GM12878 (cell line): ENCODE data around the gene SGPP2. TPM values are rescaled to one million over a fixed set of nuclear protein-coding genes. Genes with fewer than 3 reads are reported as not detected.

Source experiments
- ATAC-seq: fragments of 200-7000 bp; cut with Tn5 transposase; 3 replicates; pipeline ENCODE4 v1.9.1; 2020; ENCODE audit warnings: mild to moderate bottlenecking, moderate library complexity
- BruUV-seq: library from RNA; stranded (reverse); fragments of 400-500 nt; replicated peaks from 2 replicates; lab custom pipeline; 2021; lab: Mats Ljungman, UMichigan
- CTCF ChIA-PET: fragments of 300-600 bp; sonication (Branson Sonifier 250); formaldehyde crosslinking; extraction: SDS; loops from one replicate; lab custom pipeline; 2021; ENCODE audit warnings: inconsistent platforms; lab: Yijun Ruan, JAX
- POLR2A ChIA-PET: fragments of 350-600 bp; formaldehyde crosslinking; extraction: SDS; loops from one replicate; lab custom pipeline; 2021; ENCODE audit warnings: inconsistent platforms; lab: Charles Lee
- RAD21 ChIA-PET: fragments of 300-600 bp; sonication (Branson Sonifier 250); formaldehyde crosslinking; loops from one replicate; lab custom pipeline; 2023; ENCODE audit warnings: antibody characterized with exemption; ENCODE audit not compliant: unreplicated experiment; lab: Charles Lee
- SMC1A ChIA-PET: fragments of 300-600 bp; sonication (Branson Sonifier 250); formaldehyde crosslinking; loops from one replicate; lab custom pipeline; 2023; ENCODE audit not compliant: unreplicated experiment, uncharacterized antibody; lab: Charles Lee
- DNase-seq: peaks from one replicate; pipeline ENCODE4 v3.0.0-alpha.2; 2011; ENCODE audit warnings: low read depth, low spot score
- FAIRE-seq: peaks from 3 replicates; lab custom pipeline; 2011; peaks lifted over from hg19 to GRCh38; lab: Jason Lieb, UNC
- H2AFZ ChIP-seq: 2 replicates; pipeline ENCODE4 v1.6.0; 2011; ENCODE audit warnings: low read depth, low read length, control low read depth; ENCODE audit not compliant: control insufficient read depth
- H3K27ac ChIP-seq: 2 replicates; pipeline ENCODE4 v1.5.1; 2011; ENCODE audit warnings: control low read depth; ENCODE audit not compliant: control insufficient read depth, insufficient read depth
- H3K27me3 ChIP-seq, 2 experiments: replicated peaks in 1 of 2; 2 replicates each; pipeline versions ENCODE4 v1.6.0 to v1.6.1; 2011; ENCODE audit warnings: low read length in 1 of 2; ENCODE audit not compliant: control insufficient read depth in 2 of 2, insufficient read depth in 2 of 2
- H3K36me3 ChIP-seq, 2 experiments: 2 replicates each; pipeline ENCODE4 v1.5.1; 2011; ENCODE audit warnings: low read length in 1 of 2; ENCODE audit not compliant: control insufficient read depth in 2 of 2, insufficient read depth in 2 of 2
- H3K4me1 ChIP-seq: 2 replicates; pipeline ENCODE4 v1.6.1; 2011; ENCODE audit warnings: mild to moderate bottlenecking, low read length, moderate library complexity, mixed read lengths; ENCODE audit not compliant: control insufficient read depth, insufficient read depth
- H3K4me2 ChIP-seq: 2 replicates; pipeline ENCODE4 v1.6.0; 2011; ENCODE audit warnings: control low read depth; ENCODE audit not compliant: control insufficient read depth, insufficient read depth
- H3K4me3 ChIP-seq: fragments of 200-600 bp; sonication (generic); 2 replicates; pipeline ENCODE4 v1.5.1; 2016
- H3K79me2 ChIP-seq: 2 replicates; pipeline ENCODE4 v1.6.0; 2011; ENCODE audit warnings: low read length; ENCODE audit not compliant: control insufficient read depth, insufficient read depth
- H3K9ac ChIP-seq: 2 replicates; pipeline ENCODE4 v1.8.0; 2011; ENCODE audit warnings: low read length, control low read depth, mixed read lengths; ENCODE audit not compliant: control insufficient read depth, insufficient read depth
- H3K9me3 ChIP-seq: replicated peaks from 3 replicates; pipeline ENCODE4 v1.5.1; 2011; ENCODE audit warnings: mild to moderate bottlenecking, low read length; ENCODE audit not compliant: control insufficient read depth, insufficient read depth
- H4K20me1 ChIP-seq: 2 replicates; pipeline ENCODE4 v1.6.0; 2011; ENCODE audit not compliant: control insufficient read depth, insufficient read depth
- CHD4 ChIP-seq: fragments of 200-600 bp; sonication (generic); IDR thresholded peaks from 2 replicates; pipeline ENCODE4 v1.6.1; 2016; ENCODE audit warnings: mild to moderate bottlenecking
- E2F4 ChIP-seq: IDR thresholded peaks from 2 replicates; pipeline ENCODE4 v1.6.1; 2012; ENCODE audit warnings: low read depth, low read length, improper control_type of control experiment
- ELK1 ChIP-seq: IDR thresholded peaks from 2 replicates; pipeline ENCODE4 v1.6.1; 2012; ENCODE audit warnings: low read depth, low read length, improper control_type of control experiment
- HDAC6 ChIP-seq: fragments of 200-600 bp; sonication (generic); IDR thresholded peaks from one replicate; pipeline ENCODE4 v1.8.0; 2017; ENCODE audit warnings: antibody characterized with exemption; ENCODE audit not compliant: unreplicated experiment
- MTA3 ChIP-seq: IDR thresholded peaks from 2 replicates; pipeline ENCODE4 v1.6.1; 2012; ENCODE audit warnings: low read length, inconsistent platforms, borderline replicate concordance
- PRDM15 ChIP-seq: fragments of 450-650 bp; formaldehyde crosslinking; IDR thresholded peaks from 2 replicates; pipeline ENCODE4 v1.4.0; 2020; ENCODE audit warnings: mild to moderate bottlenecking, moderate library complexity
- RBBP5 ChIP-seq: fragments of 200-600 bp; sonication (generic); conservative IDR thresholded peaks from 2 replicates; pipeline ENCODE4 v1.6.1; 2016
- SKIL ChIP-seq: fragments of 450-650 bp; IDR thresholded peaks from 2 replicates; pipeline ENCODE4 v1.6.1; 2017; ENCODE audit warnings: mild to moderate bottlenecking, low read depth, inconsistent platforms; ENCODE audit not compliant: poor library complexity, severe bottlenecking
- SMAD5 ChIP-seq: IDR thresholded peaks from 2 replicates; pipeline ENCODE4 v1.6.1; 2016; ENCODE audit warnings: antibody characterized with exemption, low read depth
- STAT1 ChIP-seq: fragments of 450-650 bp; conservative IDR thresholded peaks from 2 replicates; pipeline ENCODE4 v1.6.1; 2014; ENCODE audit warnings: antibody characterized with exemption, mild to moderate bottlenecking
- SUPT20H ChIP-seq: IDR thresholded peaks from 2 replicates; pipeline ENCODE4 v1.6.1; 2011; ENCODE audit warnings: low read depth, mild to moderate bottlenecking, low read length, moderate library complexity, borderline replicate concordance; ENCODE audit not compliant: control insufficient read depth
- WGBS: methylation state at CpG from one replicate; pipeline ENCODE4 v1.1.6; 2016; ENCODE audit warnings: low lambda C conversion rate; ENCODE audit not compliant: insufficient replicate concordance, insufficient coverage; ENCODE audit errors: missing lambda C conversion rate; 5-methylcytosine and 5-hydroxymethylcytosine counted together
- in situ Hi-C: fragments of 300-500 bp; cut with MboI; formaldehyde crosslinking; loops from 9 replicates; pipeline ENCODE4 v1.14.3; 2018; ENCODE audit warnings: mixed read lengths
- intact Hi-C: fragments of 100-400 bp; cut with micrococcal nuclease; formaldehyde crosslinking; loops from one replicate; pipeline ENCODE4 v1.14.2; 2022; ENCODE audit not compliant: unreplicated experiment
- polyA plus RNA-seq, 11 experiments: library from polyadenylated mRNA; depleted of rRNA in 4 of 11; unstranded in 6 of 11; stranded (reverse) in 5 of 11; fragments of >200 nt; fragmentation: Nextera tagmentation in 4 of 11; fragmentation: Illumina TruSeq in 1 of 11; extraction: Ambion mirVana in 4 of 11; extraction: Trizol in 1 of 11; gene quantifications; 1 replicate in 1 of 11; 2 replicates in 10 of 11; pipeline versions ENCODE4 v1.2.1 to v1.2.3, GENCODE V29; 2011 to 2016; ENCODE audit warnings: inconsistent platforms in 2 of 11, missing spikeins in 2 of 11, low read depth in 1 of 11
- total RNA-seq, 4 experiments: library from RNA; depleted of rRNA in 3 of 4; stranded (reverse); fragments of >200 nt in 3 of 4; fragmentation: Illumina TruSeq in 1 of 4; extraction: Trizol in 1 of 4; gene quantifications; 2 replicates each; pipeline versions ENCODE4 v1.2.1 to v1.2.3, GENCODE V29; 2013 to 2021
- TF ChIP-seq, protein P1 (sequence below): IDR thresholded peaks from 2 replicates; pipeline ENCODE4 v1.6.1; 2011; ENCODE audit warnings: borderline replicate concordance, low read depth, mild to moderate bottlenecking, moderate library complexity, low read length; ENCODE audit not compliant: insufficient read depth, poor library complexity, severe bottlenecking
- TF ChIP-seq, protein P2 (sequence below): fragments of 450-650 bp; IDR thresholded peaks from 2 replicates; pipeline ENCODE4 v1.6.1; 2014; ENCODE audit warnings: mild to moderate bottlenecking

Gene SGPP2
- total and polyA plus RNA-seq, 10 of the 15 experiments (the other 5 are each of a cell fraction or from before 2014, with no cell fraction given) = 3.5 to 84.9 (median 13.1) TPM

DNA sequence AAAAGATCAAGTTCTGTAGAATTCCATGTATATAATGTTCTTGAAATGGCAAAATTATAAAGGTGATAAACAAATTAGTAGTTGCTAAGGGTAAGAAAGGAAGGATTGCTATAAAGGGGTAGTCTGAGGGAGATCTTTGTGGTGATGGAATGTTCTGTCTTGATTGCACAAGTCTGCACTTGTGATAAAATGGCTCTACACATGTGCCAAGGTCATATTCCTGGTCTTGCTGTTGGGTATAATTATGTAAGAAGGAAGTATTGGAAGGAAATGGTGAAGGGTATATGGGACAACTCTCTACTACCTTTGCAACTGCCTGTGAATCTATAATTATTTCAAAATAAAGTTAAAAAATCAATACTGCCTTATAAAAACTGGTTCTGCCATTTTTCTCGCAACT, 15.3 kb downstream of the SGPP2 start:
- peaks cover 17% of the 10 kb centered on the region for H3K79me2 ChIP-seq
- ChIA-PET SMC1A (no interaction called here), RAD21 (no interaction called here), CTCF (no interaction called here), POLR2A (no interaction called here)
- H3K9me3 ChIP-seq = no peaks in the 10 kb centered on the region; the same call in 2 of the 3 replicates
- H3K9ac ChIP-seq = no peak overlapping the region
- H2AFZ ChIP-seq = no peak overlapping the region
- DNase-seq (no peak), ATAC-seq (no peak), FAIRE-seq (no peak)
- intact Hi-C loops (no loop called here), in situ Hi-C loops (no loop called here)
- WGBS = 100% methylated on average over 1 of the region's 1 CpG
- H3K27ac ChIP-seq = no peak overlapping the region
- H3K4me1 ChIP-seq = peaks cover under 1% of the 10 kb centered on the region; the same call in 1 of the 2 replicates
- no peak overlapping the region for H3K4me3 ChIP-seq
- no peaks in the 10 kb centered on the region for H4K20me1 ChIP-seq
- H3K27me3 ChIP-seq = no peaks in the 10 kb centered on the region
- no TSS peak for BruUV-seq
- H3K36me3 ChIP-seq = no peaks in the 10 kb centered on the region; a peak in 2 of 4 replicates
- no peak overlapping the region for H3K4me2 ChIP-seq
- TF ChIP-seq SKIL (no peak), ELK1 (no peak), SUPT20H (no peak), RBBP5 (no peak), PRDM15 (CRISPR knock-in tag) (no peak), STAT1 (no peak), SMAD5 (no peak), CHD4 (no peak), E2F4 (no peak), MTA3 (no peak), HDAC6 (no peak)
- TF ChIP-seq, protein P1, sequence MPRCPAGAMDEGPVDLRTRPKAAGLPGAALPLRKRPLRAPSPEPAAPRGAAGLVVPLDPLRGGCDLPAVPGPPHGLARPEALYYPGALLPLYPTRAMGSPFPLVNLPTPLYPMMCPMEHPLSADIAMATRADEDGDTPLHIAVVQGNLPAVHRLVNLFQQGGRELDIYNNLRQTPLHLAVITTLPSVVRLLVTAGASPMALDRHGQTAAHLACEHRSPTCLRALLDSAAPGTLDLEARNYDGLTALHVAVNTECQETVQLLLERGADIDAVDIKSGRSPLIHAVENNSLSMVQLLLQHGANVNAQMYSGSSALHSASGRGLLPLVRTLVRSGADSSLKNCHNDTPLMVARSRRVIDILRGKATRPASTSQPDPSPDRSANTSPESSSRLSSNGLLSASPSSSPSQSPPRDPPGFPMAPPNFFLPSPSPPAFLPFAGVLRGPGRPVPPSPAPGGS = no peak
- TF ChIP-seq, protein P2, sequence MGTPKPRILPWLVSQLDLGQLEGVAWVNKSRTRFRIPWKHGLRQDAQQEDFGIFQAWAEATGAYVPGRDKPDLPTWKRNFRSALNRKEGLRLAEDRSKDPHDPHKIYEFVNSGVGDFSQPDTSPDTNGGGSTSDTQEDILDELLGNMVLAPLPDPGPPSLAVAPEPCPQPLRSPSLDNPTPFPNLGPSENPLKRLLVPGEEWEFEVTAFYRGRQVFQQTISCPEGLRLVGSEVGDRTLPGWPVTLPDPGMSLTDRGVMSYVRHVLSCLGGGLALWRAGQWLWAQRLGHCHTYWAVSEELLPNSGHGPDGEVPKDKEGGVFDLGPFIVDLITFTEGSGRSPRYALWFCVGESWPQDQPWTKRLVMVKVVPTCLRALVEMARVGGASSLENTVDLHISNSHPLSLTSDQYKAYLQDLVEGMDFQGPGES = no peak
